Heart left ventricle (tissue), 16 donors: ENCODE measurements around the gene ARID3B. TPM values are rescaled to one million over a fixed set of nuclear protein-coding genes. Genes with fewer than 3 reads are reported as not detected.

Experiments
- ATAC-seq, 4 donors: fragments of 200-7000 bp; cut with Tn5 transposase; one replicate each; pipeline ENCODE4 v1.9.1; 2020 to 2022; ENCODE audit warnings: moderate library complexity in 4 of 4, mild to moderate bottlenecking in 3 of 4, moderate number of reproducible peaks in 1 of 4
- DNase-seq, 5 donors: peaks; one replicate each; pipeline ENCODE4 v3.0.0-alpha.2; 2020
- H3K27ac ChIP-seq, 12 donors: fragments of 200-600 bp; sonication (generic) in 4 of 12; one replicate each; pipeline versions ENCODE4 v1.5.0 to v1.8.0; 2016 to 2022; ENCODE audit warnings: mild to moderate bottlenecking in 2 of 12
- H3K27me3 ChIP-seq, 9 donors: fragments of 200-600 bp; sonication (generic) in 2 of 9; one replicate each; pipeline versions ENCODE4 v1.5.1 to v1.8.0; 2016 to 2022; ENCODE audit warnings: mild to moderate bottlenecking in 3 of 9
- H3K36me3 ChIP-seq, 9 donors: fragments of 200-600 bp; sonication (generic) in 2 of 9; one replicate each; pipeline versions ENCODE4 v1.5.0 to v1.8.0; 2018 to 2022; ENCODE audit warnings: mild to moderate bottlenecking in 2 of 9
- H3K4me1 ChIP-seq, 12 donors: fragments of 200-600 bp; sonication (generic) in 4 of 12; one replicate each; pipeline versions ENCODE4 v1.5.0 to v1.8.0; 2016 to 2022; ENCODE audit warnings: mild to moderate bottlenecking in 3 of 12
- H3K4me3 ChIP-seq, 12 donors: fragments of 200-600 bp; sonication (generic) in 4 of 12; one replicate each; pipeline versions ENCODE4 v1.5.0 to v1.8.0; 2017 to 2022; ENCODE audit warnings: mild to moderate bottlenecking in 9 of 12, moderate library complexity in 4 of 12
- H3K9me3 ChIP-seq, 12 donors: fragments of 200-600 bp; sonication (generic) in 4 of 12; one replicate each; pipeline versions ENCODE4 v1.5.0 to v1.8.0; 2016 to 2022; ENCODE audit warnings: mild to moderate bottlenecking in 1 of 12
- CTCF ChIP-seq, 12 donors: fragments of 200-600 bp; sonication (generic) in 4 of 12; IDR thresholded peaks; one replicate each; pipeline versions ENCODE4 v1.5.0 to v1.8.0; 2018 to 2022; ENCODE audit warnings: antibody characterized with exemption in 12 of 12, mild to moderate bottlenecking in 5 of 12
- POLR2A ChIP-seq, 2 donors: fragments of 450-650 bp; IDR thresholded peaks; one replicate each; pipeline ENCODE4 v1.6.1; 2017; ENCODE audit warnings: antibody characterized with exemption in 2 of 2, mild to moderate bottlenecking in 2 of 2, moderate library complexity in 2 of 2
- WGBS, 4 donors: extraction: QIAGEN DNeasy Blood & Tissue Kit in 2 of 4; methylation state at CpG; one replicate each; pipeline versions ENCODE4 v1.1.5 to v1.1.7; 2013 to 2018; 5-methylcytosine and 5-hydroxymethylcytosine counted together
- intact Hi-C, 10 donors: fragments of 100-400 bp; cut with DNase I; formaldehyde crosslinking; loops; one replicate each; pipeline versions ENCODE4 v1.11.1 to v1.14.2; 2022
- polyA plus RNA-seq, 2 donors: library from polyadenylated mRNA; stranded (reverse); fragments of 200-250 nt; gene quantifications; one replicate each; pipeline ENCODE4 v1.2.3, GENCODE V29; 2013
- total RNA-seq, 9 donors: library from RNA; depleted of rRNA in 2 of 9; stranded (reverse); fragments of >200 nt in 2 of 9; fragmentation: NEBNext Ultra II Directional in 3 of 9; extraction: Animal tissue kit (Norgen Biotek cat#: 25700) in 3 of 9; gene quantifications; one replicate each; pipeline versions ENCODE4 v1.1.0 to v1.2.4, GENCODE V29; 2016 to 2023
- donor health status: ischemic (EF 13 %, LVEDD 7.1; RV severe dilation, severe dysfunction).
- donor health status: healthy with polysubstance abuse.
- donor health status: DM: no; HTN: yes; CAD: no.
- donor health status: DM: no; HTN: no; CAD: no.
- donor health status: ischemic (EF 25% LVEDD 6.9; RV normal size, moderate dysfunction).
- donor health status: ischemic (EF 25% LVEDD 5.7; RV mildly dilated, moderate dysfunction).
- donor health status: healthy.
- donor health status: DM: yes; HTN: yes; CAD: no.
- donor health status: ischemic (EF 35%, LVEDD 5.7; RV mildly dilated, moderate dysfunction).
- donor health status: nonischemic (EF 11% LVEDD 7.7; RV severe dilation, severe dysfunction).
- donor health status: DM: yes; HTN: yes; CAD: no.
- donor health status: PGD.
- donor health status: ischemic (EF 29% LVEDD 5.4; RV normal size, mild dysfunction).
- donor health status: nonischemic (EF 23%, LVEDD 6.1; RV moderate dilation, normal function).

ARID3B gene
- total and polyA plus RNA-seq, 11 donors = 1.3 to 4.3 (median 2.1) TPM

- intact Hi-C loops = no loop called here
- no peak for ATAC-seq
- WGBS, 4 donors = 35 to 71% (median 59%) methylated on average over 1 of the region's 1 CpG
Measured at GRCh38 chr15:74525309-74525708, 15.7 kb upstream of the ARID3B start.

GRCh38 chr15:74525945-74526344 lies 15.1 kb upstream of the ARID3B start:
- Histone ChIP-seq H3K27ac (no peak overlapping the region), H3K9me3 (no peaks in the 10 kb centered on the region), H3K4me3 (no peak overlapping the region), H3K27me3 (no peaks in the 10 kb centered on the region), H3K36me3 (no peaks in the 10 kb centered on the region), H3K4me1 (peaks cover 0 to 8% (median 0%) of the 10 kb centered on the region in 12 donors)
- DNase-seq (no peak), ATAC-seq (no peak)
- 75 to 84% (median 81%) methylated on average over 3 of the region's 3 CpGs for WGBS, 4 donors
- TF ChIP-seq POLR2A (IDR thresholded peaks at IDR 0.05) (no peak), CTCF (IDR thresholded peaks at IDR 0.05) (no peak)
- intact Hi-C loops = no loop called here

More at GRCh38 chr15:74525309-74525708, 15.7 kb upstream of the ARID3B start:
- no peak for TF ChIP-seq POLR2A (IDR thresholded peaks at IDR 0.05)
- no peak for TF ChIP-seq CTCF (IDR thresholded peaks at IDR 0.05)
- H3K36me3 ChIP-seq = no peaks in the 10 kb centered on the region
- H3K4me1 ChIP-seq = peaks cover 0 to 7% (median 0%) of the 10 kb centered on the region in 12 donors
- H3K9me3 ChIP-seq = no peaks in the 10 kb centered on the region
- H3K4me3 ChIP-seq = no peak overlapping the region
- DNase-seq = no peak
- no peak overlapping the region for H3K27ac ChIP-seq
- no peaks in the 10 kb centered on the region for H3K27me3 ChIP-seq

GRCh38 chr15:74528876-74529275 lies 12.1 kb upstream of the ARID3B start:
- Histone ChIP-seq H3K9me3 (no peaks in the 10 kb centered on the region), H3K27ac (no peak overlapping the region), H3K4me1 (peaks cover 0 to 8% (median 0%) of the 10 kb centered on the region in 12 donors), H3K27me3 (no peaks in the 10 kb centered on the region), H3K36me3 (no peaks in the 10 kb centered on the region), H3K4me3 (no peak overlapping the region)
- DNase-seq = no peak
- intact Hi-C loops = no loop called here
- TF ChIP-seq POLR2A (IDR thresholded peaks at IDR 0.05) = no peak
- no peak for TF ChIP-seq CTCF (IDR thresholded peaks at IDR 0.05)
- WGBS, 4 donors = 86 to 90% (median 88%) methylated on average over 5 of the region's 5 CpGs
- no peak for ATAC-seq

- ATAC-seq (no peak), DNase-seq (no peak)
- Histone ChIP-seq H3K4me3 (no peak overlapping the region), H3K9me3 (no peaks in the 10 kb centered on the region), H3K27ac (peak overlapping the region in 1 of 12 donors; percentile 46), H3K27me3 (no peaks in the 10 kb centered on the region), H3K36me3 (no peaks in the 10 kb centered on the region), H3K4me1 (peaks cover 0 to 8% (median 0%) of the 10 kb centered on the region in 12 donors)
- intact Hi-C loops = no loop called here
- WGBS, 4 donors = 77 to 81% (median 78%) methylated on average over 8 of the region's 8 CpGs
- no peak for TF ChIP-seq POLR2A (IDR thresholded peaks at IDR 0.05)
- no peak for TF ChIP-seq CTCF (IDR thresholded peaks at IDR 0.05)
Measured at GRCh38 chr15:74529921-74530320, 11.1 kb upstream of the ARID3B start.
